H9 (cell line): ENCODE data around the gene PRTG. TPM values are rescaled to one million over a fixed set of nuclear protein-coding genes. Genes with fewer than 3 reads are reported as not detected.

Experiments used
- DNase-seq: peaks from one replicate; pipeline ENCODE4 v3.0.0-alpha.2; 2017
- H2AFZ ChIP-seq: one replicate; pipeline ENCODE4 v1.6.1; 2013; ENCODE audit warnings: mild to moderate bottlenecking, low read length, control low read depth, moderate library complexity
- H2AK5ac ChIP-seq: 2 replicates; pipeline ENCODE4 v1.6.1; 2013; ENCODE audit warnings: low read length, control low read depth, mixed read lengths; ENCODE audit not compliant: insufficient read length
- H2BK120ac ChIP-seq: one replicate; pipeline ENCODE4 v1.6.1; 2013; ENCODE audit warnings: low read depth, mild to moderate bottlenecking, low read length, control low read depth, inconsistent platforms; ENCODE audit not compliant: poor library complexity, severe bottlenecking
- H2BK12ac ChIP-seq: 2 replicates; pipeline ENCODE4 v1.6.1; 2013; ENCODE audit warnings: low read length, control low read depth, mixed read lengths, low read depth; ENCODE audit not compliant: insufficient read length
- H2BK15ac ChIP-seq: 2 replicates; pipeline ENCODE4 v1.6.1; 2013; ENCODE audit warnings: low read depth, low read length, control low read depth
- H2BK20ac ChIP-seq: one replicate; pipeline ENCODE4 v1.6.1; 2013; ENCODE audit warnings: low read depth, mild to moderate bottlenecking, low read length, control low read depth, inconsistent platforms; ENCODE audit not compliant: poor library complexity, severe bottlenecking
- H2BK5ac ChIP-seq: 2 replicates; pipeline ENCODE4 v1.6.1; 2013; ENCODE audit warnings: low read length, control low read depth, mixed read lengths; ENCODE audit not compliant: insufficient read length
- H3K14ac ChIP-seq: 2 replicates; pipeline ENCODE4 v1.6.1; 2013; ENCODE audit warnings: low read length, control low read depth; ENCODE audit not compliant: insufficient read depth
- H3K18ac ChIP-seq: 2 replicates; pipeline ENCODE4 v1.6.1; 2013; ENCODE audit warnings: low read depth, mild to moderate bottlenecking, mixed read lengths, low read length, control low read depth; ENCODE audit not compliant: insufficient read length
- H3K23ac ChIP-seq: 2 replicates; pipeline ENCODE4 v1.6.1; 2013; ENCODE audit warnings: low read length, control low read depth, mixed read lengths, low read depth; ENCODE audit not compliant: insufficient read length
- H3K23me2 ChIP-seq: 2 replicates; pipeline ENCODE4 v1.6.1; 2013; ENCODE audit warnings: low read depth, mild to moderate bottlenecking, mixed read lengths, low read length, control low read depth; ENCODE audit not compliant: insufficient read length, poor library complexity, severe bottlenecking
- H3K27ac ChIP-seq: 2 replicates; pipeline ENCODE4 v1.5.1; 2013; ENCODE audit warnings: low read length, control low read depth, mixed read lengths, low read depth; ENCODE audit not compliant: insufficient read length
- H3K27me3 ChIP-seq: 2 replicates; pipeline ENCODE4 v1.6.1; 2013; ENCODE audit warnings: low read length, control low read depth, inconsistent platforms; ENCODE audit not compliant: insufficient read depth
- H3K4ac ChIP-seq: 2 replicates; pipeline ENCODE4 v1.6.1; 2013; ENCODE audit warnings: low read depth, mild to moderate bottlenecking, control low read depth, inconsistent platforms, low read length, moderate library complexity
- H3K4me1 ChIP-seq: 2 replicates; pipeline ENCODE4 v1.6.1; 2013; ENCODE audit warnings: low read length, control low read depth, inconsistent platforms; ENCODE audit not compliant: insufficient read depth
- H3K4me2 ChIP-seq: 2 replicates; pipeline ENCODE4 v1.6.1; 2013; ENCODE audit warnings: low read length, control low read depth, mixed read lengths; ENCODE audit not compliant: insufficient read length, insufficient read depth
- H3K56ac ChIP-seq: 2 replicates; pipeline ENCODE4 v1.6.1; 2013; ENCODE audit warnings: low read depth, mild to moderate bottlenecking, mixed read lengths, low read length, control low read depth; ENCODE audit not compliant: insufficient read length
- H3K79me1 ChIP-seq: 2 replicates; pipeline ENCODE4 v1.6.1; 2013; ENCODE audit warnings: low read depth, mild to moderate bottlenecking, moderate library complexity, low read length, control low read depth, inconsistent platforms; ENCODE audit not compliant: insufficient read depth, poor library complexity, severe bottlenecking
- H3K79me2 ChIP-seq: 2 replicates; pipeline ENCODE4 v1.6.1; 2013; ENCODE audit warnings: low read length, control low read depth, inconsistent platforms; ENCODE audit not compliant: insufficient read depth
- H3K9ac ChIP-seq: 2 replicates; pipeline ENCODE4 v1.6.1; 2013; ENCODE audit warnings: low read length, control low read depth, mixed read lengths; ENCODE audit not compliant: insufficient read length; ENCODE audit errors: extremely low read depth
- H3K9me3 ChIP-seq: one replicate; pipeline ENCODE4 v1.6.1; 2013; ENCODE audit warnings: low read depth, low read length, inconsistent platforms; ENCODE audit not compliant: control insufficient read depth
- H3T11ph ChIP-seq: one replicate; pipeline ENCODE4 v1.6.1; 2013; ENCODE audit warnings: mild to moderate bottlenecking, low read length, control low read depth, inconsistent platforms
- H4K20me1 ChIP-seq: one replicate; pipeline ENCODE4 v1.6.1; 2013; ENCODE audit not compliant: control insufficient read depth, insufficient read length, insufficient read depth
- H4K5ac ChIP-seq: 2 replicates; pipeline ENCODE4 v1.6.1; 2013; ENCODE audit warnings: low read depth, mild to moderate bottlenecking, mixed read lengths, low read length, control low read depth; ENCODE audit not compliant: insufficient read length
- H4K8ac ChIP-seq: replicated peaks from 2 replicates; pipeline ENCODE4 v1.6.1; 2013; ENCODE audit warnings: low read length, control low read depth, mixed read lengths, low read depth; ENCODE audit not compliant: insufficient read length
- H4K91ac ChIP-seq: 2 replicates; pipeline ENCODE4 v1.6.1; 2013; ENCODE audit warnings: low read depth, mild to moderate bottlenecking, moderate library complexity, mixed read lengths, low read length, control low read depth; ENCODE audit not compliant: insufficient read length
- H3K27ac Mint-ChIP-seq, 3 experiments: 2 replicates in 2 of 3; 3 replicates in 1 of 3; pipeline ENCODE4 v1.8.0; 2020 to 2021; ENCODE audit warnings: mixed read lengths in 3 of 3, mild to moderate bottlenecking in 1 of 3, moderate library complexity in 1 of 3
- H3K27me3 Mint-ChIP-seq: 2 replicates; pipeline ENCODE4 v1.8.0; 2021; ENCODE audit warnings: low read depth, mild to moderate bottlenecking, moderate library complexity, mixed read lengths
- H3K36me3 Mint-ChIP-seq, 3 experiments: 2 replicates in 2 of 3; 3 replicates in 1 of 3; pipeline ENCODE4 v1.8.0; 2020 to 2021; ENCODE audit warnings: low read depth in 3 of 3, mixed read lengths in 3 of 3; ENCODE audit not compliant: insufficient read depth in 1 of 3
- H3K4me1 Mint-ChIP-seq, 2 experiments: 2 replicates each; pipeline ENCODE4 v1.8.0; 2020; ENCODE audit warnings: mixed read lengths in 2 of 2
- H3K4me3 Mint-ChIP-seq, 2 experiments: 2 replicates in 1 of 2; 3 replicates in 1 of 2; pipeline ENCODE4 v1.8.0; 2020 to 2021; ENCODE audit warnings: mild to moderate bottlenecking in 2 of 2, mixed read lengths in 2 of 2, moderate library complexity in 1 of 2
- H3K9me3 Mint-ChIP-seq, 2 experiments: 2 replicates in 1 of 2; 3 replicates in 1 of 2; pipeline ENCODE4 v1.8.0; 2020; ENCODE audit warnings: mild to moderate bottlenecking in 2 of 2, mixed read lengths in 2 of 2, moderate library complexity in 1 of 2
- CTCF ChIP-seq: fragments of 200-600 bp; sonication (generic); conservative IDR thresholded peaks from 3 replicates; pipeline ENCODE4 v1.8.0; 2021; ENCODE audit warnings: antibody characterized with exemption, mild to moderate bottlenecking
- total RNA-seq: library from RNA; stranded (reverse); gene quantifications from 2 replicates; pipeline ENCODE4 v1.2.1, GENCODE V29; 2021

The PRTG gene
- total RNA-seq, 1 experiment from 2014 or later = 5.7 TPM

- Histone ChIP-seq H2AK5ac (no peak overlapping the region), H4K91ac (no peak overlapping the region), H3K79me2 (no peaks in the 10 kb centered on the region), H3K4me1 (no peaks in the 10 kb centered on the region; the same call in 1 of the 2 replicates), H2BK5ac (no peak overlapping the region), H3K79me1 (no peaks in the 10 kb centered on the region), H3K23me2 (no peaks in the 10 kb centered on the region), H3K4me2 (no peak overlapping the region), H2AFZ (no peak overlapping the region), H3K27me3 (no peaks in the 10 kb centered on the region), H4K5ac (no peak overlapping the region), H3K4ac (no peak overlapping the region), H2BK15ac (no peak overlapping the region), H3K18ac (no peak overlapping the region), H3T11ph (no peak overlapping the region), H3K9me3 (no peaks in the 10 kb centered on the region), H3K9ac (no peak overlapping the region), H3K27ac (no peak overlapping the region), H2BK20ac (no peak overlapping the region), H4K20me1 (no peaks in the 10 kb centered on the region), H3K23ac (no peak overlapping the region), H3K56ac (no peak overlapping the region), H2BK120ac (no peak overlapping the region), H2BK12ac (no peak overlapping the region), H4K8ac (no peak overlapping the region), H3K14ac (no peak overlapping the region)
- Mint-ChIP-seq H3K36me3 (peaks cover 0 to 12% (median 2%) of the 10 kb centered on the region in 3 experiments; a peak in 2 of 7 replicates), H3K4me1 (peaks cover 23 to 43% of the 10 kb centered on the region in 2 experiments), H3K27ac (no peak overlapping the region), H3K4me3 (no peak overlapping the region), H3K9me3 (peaks cover 2 to 8% of the 10 kb centered on the region in 2 experiments; a peak in 3 of 5 replicates), H3K27me3 (peaks cover 12% of the 10 kb centered on the region)
- TF ChIP-seq CTCF = no peak
- no peak for DNase-seq
Measured at GRCh38 chr15:55784286-55784685, 41.3 kb upstream of the PRTG start.
